DND-41 (cell line): ENCODE data around the gene GLT6D1.

Experiments used
- ATAC-seq: fragments of 200-7000 bp; cut with Tn5 transposase; 3 replicates; pipeline ENCODE4 v1.9.1; 2021; ENCODE audit warnings: low read depth; ENCODE audit not compliant: insufficient read depth
- DNase-seq: peaks from one replicate; pipeline ENCODE4 v3.0.0-alpha.2; 2020
- H2AFZ ChIP-seq: 2 replicates; pipeline ENCODE4 v1.6.0; 2012; ENCODE audit warnings: low read depth, low read length
- H3K27ac ChIP-seq: 2 replicates; pipeline ENCODE4 v1.5.1; 2012; ENCODE audit warnings: low read length, inconsistent platforms
- H3K27me3 ChIP-seq: fragments of 200-600 bp; sonication (generic); 2 replicates; pipeline ENCODE4 v1.6.0; 2012; ENCODE audit warnings: low read length, mild to moderate bottlenecking, inconsistent platforms; ENCODE audit not compliant: insufficient read depth, poor library complexity
- H3K36me3 ChIP-seq: 2 replicates; pipeline ENCODE4 v1.5.1; 2012; ENCODE audit warnings: low read length, inconsistent platforms; ENCODE audit not compliant: insufficient read depth
- H3K4me1 ChIP-seq: 2 replicates; pipeline ENCODE4 v1.5.1; 2012; ENCODE audit warnings: mild to moderate bottlenecking, low read length; ENCODE audit not compliant: insufficient read depth
- H3K4me2 ChIP-seq: 2 replicates; pipeline ENCODE4 v1.6.0; 2012; ENCODE audit warnings: mild to moderate bottlenecking, moderate library complexity, low read length, inconsistent platforms; ENCODE audit not compliant: insufficient read depth
- H3K4me3 ChIP-seq, 2 experiments: fragments of 200-600 bp in 1 of 2; shearing (Covaris generic) in 1 of 2; 2 replicates each; pipeline ENCODE4 v1.5.1; 2012 to 2016; ENCODE audit warnings: inconsistent platforms in 2 of 2, low read length in 2 of 2, mild to moderate bottlenecking in 2 of 2, low read depth in 1 of 2, moderate library complexity in 1 of 2
- H3K79me2 ChIP-seq: 2 replicates; pipeline ENCODE4 v1.6.0; 2012; ENCODE audit warnings: low read length, inconsistent platforms; ENCODE audit not compliant: insufficient read depth
- H3K9ac ChIP-seq: 2 replicates; pipeline ENCODE4 v1.6.0; 2012; ENCODE audit warnings: low read depth, mild to moderate bottlenecking, inconsistent platforms, low read length, moderate library complexity
- H3K9me3 ChIP-seq: 2 replicates; pipeline ENCODE4 v1.5.1; 2012; ENCODE audit warnings: low read length, moderate library complexity, mild to moderate bottlenecking, inconsistent platforms; ENCODE audit not compliant: insufficient read depth, severe bottlenecking
- H4K20me1 ChIP-seq: 2 replicates; pipeline ENCODE4 v1.6.0; 2012; ENCODE audit warnings: low read length; ENCODE audit not compliant: insufficient read depth
- CTCF ChIP-seq: IDR thresholded peaks from 2 replicates; pipeline ENCODE4 v1.5.1; 2012; ENCODE audit warnings: borderline replicate concordance, low read length, moderate library complexity, mild to moderate bottlenecking; ENCODE audit not compliant: poor library complexity, severe bottlenecking; ENCODE audit errors: extremely low read depth
- EZH2 ChIP-seq: IDR thresholded peaks from 3 replicates; pipeline ENCODE4 v1.6.1; 2012; ENCODE audit warnings: borderline replicate concordance, low read depth, mild to moderate bottlenecking, moderate library complexity, low read length, inconsistent platforms; ENCODE audit not compliant: severe bottlenecking

GLT6D1 gene

GRCh38 chr9:135588371-135588770, 51.0 kb downstream of the GLT6D1 start:
- Histone ChIP-seq H3K36me3 (no peaks in the 10 kb centered on the region), H3K27me3 (no peaks in the 10 kb centered on the region), H3K4me2 (no peak overlapping the region), H4K20me1 (no peaks in the 10 kb centered on the region), H3K4me3 (no peak overlapping the region), H3K4me1 (no peaks in the 10 kb centered on the region), H3K79me2 (no peaks in the 10 kb centered on the region), H3K9me3 (no peaks in the 10 kb centered on the region), H3K9ac (no peak overlapping the region), H3K27ac (no peak overlapping the region), H2AFZ (no peak overlapping the region)
- no peak for DNase-seq
- ATAC-seq: no peak
- TF ChIP-seq CTCF (no peak), EZH2 (no peak)

- Histone ChIP-seq H3K79me2 (no peaks in the 10 kb centered on the region), H3K36me3 (no peaks in the 10 kb centered on the region), H3K4me2 (no peak overlapping the region), H3K27me3 (no peaks in the 10 kb centered on the region), H2AFZ (no peak overlapping the region), H3K4me1 (no peaks in the 10 kb centered on the region), H3K9ac (no peak overlapping the region), H3K4me3 (no peak overlapping the region), H4K20me1 (no peaks in the 10 kb centered on the region), H3K27ac (no peak overlapping the region), H3K9me3 (no peaks in the 10 kb centered on the region)
- no peak for TF ChIP-seq CTCF
- ATAC-seq (no peak), DNase-seq (no peak)
Observed at GRCh38 chr9:135587658-135588057, 51.7 kb downstream of the GLT6D1 start.

- H3K9ac ChIP-seq: no peak overlapping the region
- H3K79me2 ChIP-seq: no peaks in the 10 kb centered on the region
- H3K27ac ChIP-seq: no peak overlapping the region
- H3K36me3 ChIP-seq: no peaks in the 10 kb centered on the region
- no peak for TF ChIP-seq CTCF
- no peak for TF ChIP-seq EZH2
- no peaks in the 10 kb centered on the region for H4K20me1 ChIP-seq
- no peaks in the 10 kb centered on the region for H3K27me3 ChIP-seq
- H3K4me2 ChIP-seq: no peak overlapping the region
- no peak overlapping the region for H2AFZ ChIP-seq
- ATAC-seq (no peak), DNase-seq (no peak)
- H3K9me3 ChIP-seq: no peaks in the 10 kb centered on the region
- no peaks in the 10 kb centered on the region for H3K4me1 ChIP-seq
- H3K4me3 ChIP-seq: no peak overlapping the region
Observed at GRCh38 chr9:135586601-135587109, 52.7 kb downstream of the GLT6D1 start.

GRCh38 chr9:135584934-135585333, 54.4 kb downstream of the GLT6D1 start:
- ATAC-seq (no peak), DNase-seq (no peak)
- Histone ChIP-seq H2AFZ (no peak overlapping the region), H3K79me2 (no peaks in the 10 kb centered on the region), H3K27me3 (no peaks in the 10 kb centered on the region), H3K9ac (no peak overlapping the region), H3K9me3 (no peaks in the 10 kb centered on the region), H3K4me1 (no peaks in the 10 kb centered on the region), H3K4me3 (no peak overlapping the region), H4K20me1 (no peaks in the 10 kb centered on the region), H3K27ac (no peak overlapping the region), H3K4me2 (no peak overlapping the region), H3K36me3 (no peaks in the 10 kb centered on the region)
- TF ChIP-seq EZH2 (no peak), CTCF (no peak)
